GM12891 (cell line): ENCODE data around the gene BCORL1.

ENCODE experiments used
- POLR2A ChIP-seq: IDR thresholded peaks from 2 replicates; pipeline ENCODE4 v1.6.1; 2011; ENCODE audit warnings: low read depth, low read length, control low read depth
- POLR2AphosphoS5 ChIP-seq: IDR thresholded peaks from 2 replicates; pipeline ENCODE4 v1.6.1; 2011; ENCODE audit warnings: low read depth, low read length, control low read depth
- SPI1 ChIP-seq: IDR thresholded peaks from 2 replicates; pipeline ENCODE4 v1.6.1; 2011; ENCODE audit warnings: low read depth, low read length, control low read depth

DNA sequence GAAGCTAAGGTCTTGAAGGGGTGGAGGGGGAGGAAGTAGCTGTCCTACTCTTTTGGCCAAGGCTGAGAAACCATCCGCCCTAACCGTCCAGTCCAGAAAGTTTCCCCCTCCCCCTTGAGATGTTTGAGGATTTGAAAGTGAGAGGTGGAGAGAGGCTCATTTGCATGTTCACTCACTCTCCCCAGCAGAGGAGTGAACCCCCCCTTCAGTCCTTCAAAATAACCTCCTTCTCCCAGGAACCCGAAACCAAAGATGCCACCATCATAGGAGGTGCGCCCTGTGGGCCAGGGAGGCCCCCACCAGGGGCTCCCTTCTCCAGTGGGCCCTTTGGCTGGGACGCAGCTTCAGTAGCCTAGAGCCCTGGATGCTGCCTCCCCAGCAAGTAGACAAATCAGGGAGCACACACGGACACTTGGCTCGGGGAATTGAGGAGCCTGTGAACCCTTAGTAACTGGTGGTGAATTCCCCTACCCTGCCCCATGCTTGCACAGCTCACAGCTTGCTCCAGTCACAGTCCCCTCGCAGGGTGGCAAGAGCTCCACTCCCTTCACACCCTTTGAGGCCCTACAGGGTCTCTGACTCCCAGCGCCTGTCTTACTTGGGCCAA is 102.3 kb downstream of the BCORL1 start:
- no peak for TF ChIP-seq POLR2AphosphoS5
- TF ChIP-seq POLR2A, result peak; percentile 57
- TF ChIP-seq SPI1, result peak; percentile 79
